ENCODE data around the gene GLRX3.

- TF ChIP-seq CTCF (IDR thresholded peaks at IDR 0.05; ENCODE audit: poor library complexity, severe bottlenecking) (no peak), EP300 (conservative IDR thresholded peaks at IDR 0.05; ENCODE audit: poor library complexity, severe bottlenecking) (no peak), EZH2 (IDR thresholded peaks at IDR 0.05; ENCODE audit: borderline replicate concordance, insufficient read depth, low read length, poor library complexity, severe bottlenecking) (no peak), TAF1 (IDR thresholded peaks at IDR 0.05; ENCODE audit: low read depth) (no peak), REST (IDR thresholded peaks at IDR 0.05; ENCODE audit: borderline replicate concordance) (no peak), POLR2AphosphoS5 (IDR thresholded peaks at IDR 0.05) (no peak), SMC3 (conservative IDR thresholded peaks at IDR 0.05; ENCODE audit: poor library complexity) (no peak), RAD21 (conservative IDR thresholded peaks at IDR 0.05) (no peak)
These were observed 79.2 kb downstream of the GLRX3 start for GRCh38 chr10:130215151-130215930.

All from neural cell (in vitro differentiated cells).